NB4 (cell line): ENCODE results near the gene LHX5.

Experiments
- TF ChIP-seq, protein P1 (sequence below): IDR thresholded peaks from one replicate; pipeline ENCODE4 v1.5.1; 2012; ENCODE audit warnings: low read depth, low read length
- TF ChIP-seq, protein P2 (sequence below): IDR thresholded peaks from 2 replicates; pipeline ENCODE4 v1.6.1; 2011; ENCODE audit warnings: low read depth, low read length

DNA sequence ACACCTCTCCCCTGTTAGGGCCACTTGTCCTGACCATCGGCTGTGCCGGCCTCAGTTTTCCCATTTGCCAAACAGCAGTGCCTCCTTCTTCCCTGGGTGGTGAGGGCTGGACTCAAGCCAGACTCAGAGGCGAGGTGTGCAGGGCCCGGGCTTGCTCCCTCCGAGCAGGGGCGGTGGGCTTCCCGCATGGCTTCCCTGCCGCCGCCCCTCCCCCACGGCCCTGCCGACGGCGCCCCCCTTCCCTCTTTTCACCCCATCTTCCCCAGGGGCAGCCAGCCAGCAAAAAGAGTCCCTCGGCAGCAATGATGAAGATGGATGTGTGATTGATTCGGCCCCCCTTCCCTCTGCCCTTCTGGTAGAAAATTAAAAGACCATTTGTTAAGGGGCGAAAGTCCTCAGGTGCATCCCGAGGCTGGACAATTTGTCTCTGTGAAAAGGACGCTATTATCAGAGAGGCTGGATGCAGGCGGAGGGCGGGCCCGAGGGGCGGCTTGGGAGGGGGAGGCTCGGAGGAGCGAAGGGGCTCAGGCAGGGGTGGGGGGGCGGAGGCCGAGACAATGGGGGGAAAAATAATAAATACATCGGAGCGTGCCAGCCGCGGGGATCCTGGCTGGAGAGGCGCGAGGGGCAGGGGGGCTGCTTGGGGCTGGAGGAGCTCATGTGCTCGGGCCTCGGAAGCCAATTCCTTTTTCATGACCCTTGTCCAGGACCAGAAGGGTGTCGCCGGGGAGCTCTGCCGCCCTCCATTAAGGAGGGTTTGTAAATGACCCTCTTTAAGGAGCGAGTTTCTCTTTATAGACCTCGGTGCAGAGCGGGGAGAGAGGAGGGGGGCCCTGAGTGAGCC lies 48.0 kb upstream of the LHX5 start:
- TF ChIP-seq, protein P1, sequence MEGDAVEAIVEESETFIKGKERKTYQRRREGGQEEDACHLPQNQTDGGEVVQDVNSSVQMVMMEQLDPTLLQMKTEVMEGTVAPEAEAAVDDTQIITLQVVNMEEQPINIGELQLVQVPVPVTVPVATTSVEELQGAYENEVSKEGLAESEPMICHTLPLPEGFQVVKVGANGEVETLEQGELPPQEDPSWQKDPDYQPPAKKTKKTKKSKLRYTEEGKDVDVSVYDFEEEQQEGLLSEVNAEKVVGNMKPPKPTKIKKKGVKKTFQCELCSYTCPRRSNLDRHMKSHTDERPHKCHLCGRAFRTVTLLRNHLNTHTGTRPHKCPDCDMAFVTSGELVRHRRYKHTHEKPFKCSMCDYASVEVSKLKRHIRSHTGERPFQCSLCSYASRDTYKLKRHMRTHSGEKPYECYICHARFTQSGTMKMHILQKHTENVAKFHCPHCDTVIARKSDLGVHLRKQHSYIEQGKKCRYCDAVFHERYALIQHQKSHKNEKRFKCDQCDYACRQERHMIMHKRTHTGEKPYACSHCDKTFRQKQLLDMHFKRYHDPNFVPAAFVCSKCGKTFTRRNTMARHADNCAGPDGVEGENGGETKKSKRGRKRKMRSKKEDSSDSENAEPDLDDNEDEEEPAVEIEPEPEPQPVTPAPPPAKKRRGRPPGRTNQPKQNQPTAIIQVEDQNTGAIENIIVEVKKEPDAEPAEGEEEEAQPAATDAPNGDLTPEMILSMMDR, result no peak
- TF ChIP-seq, protein P2, sequence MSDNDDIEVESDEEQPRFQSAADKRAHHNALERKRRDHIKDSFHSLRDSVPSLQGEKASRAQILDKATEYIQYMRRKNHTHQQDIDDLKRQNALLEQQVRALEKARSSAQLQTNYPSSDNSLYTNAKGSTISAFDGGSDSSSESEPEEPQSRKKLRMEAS, result no peak
